ENCODE results near the gene FBXO4.

The FBXO4 gene

DNA sequence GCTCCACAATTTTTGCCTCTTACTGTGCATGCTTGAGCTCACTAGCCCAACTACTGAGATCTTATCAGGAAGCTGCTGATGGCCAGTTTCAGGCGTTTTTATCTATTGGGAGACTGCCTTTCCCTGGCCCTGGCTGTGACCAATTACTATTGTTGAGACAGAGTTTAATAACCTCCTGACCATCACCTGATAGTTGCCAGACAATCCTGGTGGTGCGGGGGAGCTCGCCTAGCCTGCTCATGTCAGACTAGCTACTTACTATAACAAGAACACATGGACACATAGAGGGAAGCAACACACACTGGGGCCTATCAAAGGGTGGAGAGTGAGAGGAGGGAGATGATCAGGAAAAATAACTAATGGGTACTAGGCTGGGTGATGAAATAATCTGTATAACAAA is 41.8 kb upstream of the FBXO4 start:
- TF ChIP-seq, protein P1, sequence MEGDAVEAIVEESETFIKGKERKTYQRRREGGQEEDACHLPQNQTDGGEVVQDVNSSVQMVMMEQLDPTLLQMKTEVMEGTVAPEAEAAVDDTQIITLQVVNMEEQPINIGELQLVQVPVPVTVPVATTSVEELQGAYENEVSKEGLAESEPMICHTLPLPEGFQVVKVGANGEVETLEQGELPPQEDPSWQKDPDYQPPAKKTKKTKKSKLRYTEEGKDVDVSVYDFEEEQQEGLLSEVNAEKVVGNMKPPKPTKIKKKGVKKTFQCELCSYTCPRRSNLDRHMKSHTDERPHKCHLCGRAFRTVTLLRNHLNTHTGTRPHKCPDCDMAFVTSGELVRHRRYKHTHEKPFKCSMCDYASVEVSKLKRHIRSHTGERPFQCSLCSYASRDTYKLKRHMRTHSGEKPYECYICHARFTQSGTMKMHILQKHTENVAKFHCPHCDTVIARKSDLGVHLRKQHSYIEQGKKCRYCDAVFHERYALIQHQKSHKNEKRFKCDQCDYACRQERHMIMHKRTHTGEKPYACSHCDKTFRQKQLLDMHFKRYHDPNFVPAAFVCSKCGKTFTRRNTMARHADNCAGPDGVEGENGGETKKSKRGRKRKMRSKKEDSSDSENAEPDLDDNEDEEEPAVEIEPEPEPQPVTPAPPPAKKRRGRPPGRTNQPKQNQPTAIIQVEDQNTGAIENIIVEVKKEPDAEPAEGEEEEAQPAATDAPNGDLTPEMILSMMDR (IDR thresholded peaks at IDR 0.05; ENCODE audit: low read depth, low read length), result no peak
- no peak overlapping the region for H3K4me3 ChIP-seq (replicated peaks in 1 of 2; ENCODE audit: low read depth in 2 of 2, low read length in 2 of 2)
- no peak for DNase-seq (ENCODE audit: low read depth in 2 of 2)

DNA sequence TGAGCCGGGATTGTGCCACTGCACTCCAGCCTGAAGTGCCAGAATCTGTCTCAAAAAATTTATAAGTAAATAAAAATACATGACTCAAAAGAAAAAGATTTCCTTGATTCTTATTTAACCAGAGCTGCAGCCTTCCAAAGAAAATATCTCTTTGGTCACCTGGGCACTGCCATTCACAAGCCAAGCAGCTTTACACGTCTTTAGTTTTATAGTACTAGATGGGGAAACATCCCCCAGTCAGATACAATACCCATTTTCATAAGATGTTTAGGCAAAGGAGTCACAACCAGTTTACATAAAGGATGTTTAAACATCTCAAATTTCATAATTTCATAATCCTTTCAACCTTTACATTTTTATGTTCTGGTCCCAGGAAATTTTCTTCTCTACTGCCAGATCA is 41.1 kb upstream of the FBXO4 start:
- DNase-seq (ENCODE audit: low read depth in 2 of 2), result peak in 1 of 2 donors; percentile 5
- TF ChIP-seq, protein P1 (IDR thresholded peaks at IDR 0.05; ENCODE audit: low read depth, low read length), result no peak
- H3K4me3 ChIP-seq (replicated peaks in 1 of 2; ENCODE audit: low read depth in 2 of 2, low read length in 2 of 2), result no peak overlapping the region

GRCh38 chr5:41885286-41885685 is 39.8 kb upstream of the FBXO4 start:
- H3K4me3 ChIP-seq (replicated peaks in 1 of 2; ENCODE audit: low read depth in 2 of 2, low read length in 2 of 2), result no peak overlapping the region
- TF ChIP-seq, protein P1 (IDR thresholded peaks at IDR 0.05; ENCODE audit: low read depth, low read length), result no peak
- DNase-seq (ENCODE audit: low read depth in 2 of 2), result no peak

DNA sequence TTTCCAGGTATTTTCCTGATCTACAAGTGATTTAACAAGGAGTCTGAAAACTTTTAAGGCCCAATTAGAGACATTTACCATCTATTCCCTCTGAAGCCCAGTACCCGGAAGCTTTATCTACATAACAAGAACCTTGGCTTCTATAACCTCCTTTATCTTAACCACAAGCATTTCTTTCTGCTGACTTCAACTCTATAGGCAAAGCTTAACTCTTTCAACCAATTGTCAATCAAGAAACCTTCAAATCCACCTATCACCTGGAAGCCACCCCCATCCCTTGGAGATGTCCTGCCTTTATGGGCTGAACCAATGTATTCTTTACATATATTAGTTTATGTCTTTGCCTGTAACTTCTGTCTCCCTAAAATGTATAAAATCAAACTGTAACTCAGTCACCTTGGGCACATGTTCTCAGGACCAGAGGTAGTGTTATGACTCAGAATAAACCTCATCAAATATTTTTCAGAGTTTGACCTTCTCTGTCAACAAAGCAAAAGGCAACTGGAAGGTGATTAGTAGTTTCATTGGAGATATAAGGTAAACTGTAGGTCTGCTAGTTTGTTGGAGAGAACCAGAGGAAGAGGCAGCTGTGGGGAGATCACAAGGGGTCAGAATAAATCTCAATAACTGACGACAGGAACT is 33.9 kb upstream of the FBXO4 start:
- TF ChIP-seq, protein P1 (IDR thresholded peaks at IDR 0.05; ENCODE audit: low read depth, low read length), result no peak
- no peak overlapping the region for H3K4me3 ChIP-seq (replicated peaks in 1 of 2; ENCODE audit: low read depth in 2 of 2, low read length in 2 of 2)
- DNase-seq (ENCODE audit: low read depth in 2 of 2), result no peak

DNA sequence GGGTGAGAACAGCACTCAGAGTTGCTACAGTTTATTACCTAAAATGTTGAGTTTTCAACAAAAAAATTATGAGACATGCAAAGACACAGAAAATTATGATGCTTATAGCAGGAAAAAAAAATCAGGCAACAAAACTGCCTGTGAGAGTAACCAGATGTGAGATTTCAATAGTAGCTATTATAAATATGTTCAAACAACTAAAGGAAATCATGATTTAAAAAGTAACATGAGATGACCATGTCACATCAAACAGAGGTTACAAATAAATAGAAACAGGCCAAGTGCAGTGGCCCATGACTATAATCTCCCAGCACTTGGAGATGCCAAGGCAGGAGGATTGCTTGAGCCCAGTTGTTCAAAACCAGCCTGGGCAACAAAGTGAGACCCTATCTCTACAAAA is 33.0 kb upstream of the FBXO4 start:
- DNase-seq (ENCODE audit: low read depth in 2 of 2), result no peak
- TF ChIP-seq, protein P1 (IDR thresholded peaks at IDR 0.05; ENCODE audit: low read depth, low read length), result no peak
- no peak overlapping the region for H3K4me3 ChIP-seq (replicated peaks in 1 of 2; ENCODE audit: low read depth in 2 of 2, low read length in 2 of 2)

GRCh38 chr5:41893074-41893851 is 31.8 kb upstream of the FBXO4 start:
- TF ChIP-seq, protein P1 (IDR thresholded peaks at IDR 0.05; ENCODE audit: low read depth, low read length), result no peak
- DNase-seq (ENCODE audit: low read depth in 2 of 2), result no peak
- H3K4me3 ChIP-seq (replicated peaks in 1 of 2; ENCODE audit: low read depth in 2 of 2, low read length in 2 of 2), result no peak overlapping the region
